GM18907 (cell line): Measurements from ENCODE around the gene C4A.
"Not testable (repeated sequence)": the region's sequence is repeated elsewhere in the genome, so short reads cannot be mapped to it uniquely, and the experiment has no call there.

Experiments used
- ATAC-seq: cut with Tn5 transposase; IDR thresholded peaks from one replicate; pipeline ENCODE4 v1.9.1; 2021; ENCODE audit warnings: mild to moderate bottlenecking, moderate library complexity; ENCODE audit not compliant: unreplicated experiment

The C4A gene

DNA sequence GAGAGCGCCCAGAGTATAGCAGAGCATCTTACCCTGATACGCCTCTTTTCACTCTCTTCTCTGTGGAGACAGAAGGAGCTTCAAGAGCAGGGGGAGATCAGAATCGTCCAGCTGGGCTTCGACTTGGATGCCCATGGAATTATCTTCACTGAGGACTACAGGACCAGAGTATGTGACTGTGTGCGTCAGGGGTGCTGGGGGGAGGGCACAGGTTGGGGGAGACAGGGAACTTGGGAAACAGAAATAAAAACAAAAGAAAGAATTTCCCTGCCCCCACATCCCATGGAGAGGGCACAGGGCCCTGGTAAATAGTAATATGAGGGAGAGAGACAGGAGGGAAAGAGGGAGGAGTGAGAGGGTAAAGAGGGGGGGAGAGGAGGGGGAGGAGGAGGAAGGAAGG lies 3.0 kb upstream of the C4A start:
- no peak for ATAC-seq

DNA sequence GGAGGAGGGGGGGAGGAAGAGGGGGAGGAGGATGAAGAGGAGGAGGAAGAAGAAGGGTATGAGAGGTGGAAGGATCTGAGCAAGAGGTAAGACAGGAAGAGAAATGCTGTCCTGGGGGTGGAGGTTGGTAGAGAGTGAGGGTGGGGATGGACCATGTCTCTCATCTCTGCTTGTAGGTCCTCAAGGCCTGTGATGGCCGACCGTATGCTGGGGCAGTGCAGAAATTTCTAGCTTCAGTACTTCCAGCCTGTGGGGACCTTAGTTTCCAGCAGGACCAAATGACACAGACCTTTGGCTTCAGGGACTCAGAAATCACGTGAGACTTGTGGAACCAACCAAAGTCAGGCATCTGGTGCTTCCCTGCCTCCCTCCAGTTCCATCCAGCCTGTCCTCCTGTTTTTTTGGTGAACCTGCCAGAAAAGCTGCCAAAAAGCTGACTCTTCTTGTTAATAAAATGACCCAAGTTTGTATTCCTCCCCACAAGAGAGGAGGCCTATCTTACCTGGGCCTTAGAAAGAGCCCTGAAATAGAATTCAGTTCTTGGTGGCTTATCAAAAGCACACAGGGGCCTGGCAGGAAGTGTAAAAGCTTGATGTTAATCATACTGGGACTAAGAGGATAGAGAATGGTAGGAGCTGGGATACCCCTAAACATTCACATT lies 2.5 kb upstream of the C4A start:
- ATAC-seq = no peak

DNA sequence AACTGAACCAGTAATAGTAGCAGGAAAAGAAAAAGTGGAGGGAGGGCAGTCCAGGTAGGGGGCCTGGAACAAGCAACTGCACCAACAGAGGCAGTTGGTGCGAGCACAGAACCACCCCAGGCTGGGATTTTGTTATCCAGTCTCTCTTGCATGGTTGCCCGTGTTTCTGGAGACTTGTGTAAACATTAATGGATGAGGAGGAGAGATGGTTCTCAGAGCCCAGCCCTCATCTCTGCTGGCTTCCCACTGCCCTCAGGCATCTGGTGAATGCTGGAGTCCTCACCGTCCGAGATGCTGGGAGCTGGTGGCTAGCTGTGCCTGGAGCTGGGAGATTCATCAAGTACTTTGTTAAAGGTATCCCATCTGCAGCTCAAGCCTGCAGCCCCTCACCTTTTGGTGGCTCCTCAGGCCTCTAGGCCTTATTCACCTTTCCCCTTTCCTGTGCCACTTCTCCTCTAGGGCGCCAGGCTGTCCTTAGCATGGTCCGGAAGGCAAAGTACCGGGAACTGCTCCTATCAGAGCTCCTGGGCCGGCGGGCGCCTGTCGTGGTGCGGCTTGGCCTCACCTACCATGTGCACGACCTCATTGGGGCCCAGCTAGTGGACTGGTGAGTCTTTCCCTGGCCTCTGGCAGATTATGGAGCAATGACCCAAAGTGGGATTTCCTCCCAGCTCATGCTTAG lies 1.5 kb upstream of the C4A start:
- not testable (repeated sequence) for ATAC-seq

DNA sequence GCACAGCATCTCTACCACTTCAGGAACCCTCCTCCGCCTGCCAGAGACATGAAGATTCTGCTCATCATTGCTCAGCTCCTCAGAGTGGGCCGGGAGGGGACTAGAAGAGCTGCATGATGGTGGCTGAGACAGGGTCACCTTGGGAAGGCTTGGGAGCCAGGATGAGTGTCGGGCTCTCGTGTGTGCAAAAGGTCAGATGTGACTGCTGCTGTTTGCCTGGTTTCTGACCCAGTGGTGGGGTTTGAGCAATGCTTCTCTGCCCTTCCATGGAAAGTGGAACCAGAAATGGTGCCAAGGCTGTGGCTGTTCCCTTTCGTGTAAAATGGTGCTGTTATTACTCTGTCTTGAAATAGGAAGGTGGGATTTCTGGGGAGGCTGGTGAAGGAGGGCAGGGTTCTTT lies 859 bp upstream of the C4A start:
- ATAC-seq = not testable (repeated sequence)

GRCh38 chr6:31989363-31989762 lies 7.5 kb downstream of the C4A start:
- ATAC-seq = not testable (repeated sequence)

- not testable (repeated sequence) for ATAC-seq
Observed at GRCh38 chr6:31994421-31994820, 12.6 kb downstream of the C4A start.

- not testable (repeated sequence) for ATAC-seq
Observed at GRCh38 chr6:31996385-31996784, 14.5 kb downstream of the C4A start.

DNA sequence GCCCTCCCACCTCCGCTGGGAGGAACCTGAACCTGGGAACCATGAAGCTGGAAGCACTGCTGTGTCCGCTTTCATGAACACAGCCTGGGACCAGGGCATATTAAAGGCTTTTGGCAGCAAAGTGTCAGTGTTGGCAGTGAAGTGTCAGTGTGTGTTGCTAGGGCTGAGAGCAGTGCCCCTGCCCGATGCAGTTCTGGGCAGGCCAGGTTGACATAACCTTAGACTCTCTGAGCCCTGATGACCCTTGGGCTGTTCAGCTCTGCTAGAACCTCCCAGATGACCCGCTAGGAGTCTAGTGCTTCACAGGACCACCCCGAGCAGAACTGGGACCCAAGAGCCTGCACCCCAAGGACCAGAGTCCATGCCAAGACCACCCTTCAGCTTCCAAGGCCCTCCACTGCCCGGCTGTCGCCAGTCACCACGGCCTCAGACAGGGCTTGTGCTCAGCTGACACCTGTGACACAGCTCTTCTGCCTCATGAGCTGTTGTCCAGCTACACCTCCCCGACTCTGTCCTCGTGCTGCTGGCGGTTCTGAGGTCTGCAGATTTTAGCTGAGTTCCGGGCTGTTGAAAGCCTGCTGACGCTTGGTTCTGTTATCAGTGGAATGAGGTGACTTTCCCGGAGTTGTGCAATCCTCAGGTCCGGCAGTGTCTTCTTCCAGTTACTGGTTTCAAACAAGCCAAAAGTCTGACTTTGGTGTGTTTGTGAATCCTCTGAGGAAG lies 20.9 kb downstream of the C4A start:
- ATAC-seq = not testable (repeated sequence)

DNA sequence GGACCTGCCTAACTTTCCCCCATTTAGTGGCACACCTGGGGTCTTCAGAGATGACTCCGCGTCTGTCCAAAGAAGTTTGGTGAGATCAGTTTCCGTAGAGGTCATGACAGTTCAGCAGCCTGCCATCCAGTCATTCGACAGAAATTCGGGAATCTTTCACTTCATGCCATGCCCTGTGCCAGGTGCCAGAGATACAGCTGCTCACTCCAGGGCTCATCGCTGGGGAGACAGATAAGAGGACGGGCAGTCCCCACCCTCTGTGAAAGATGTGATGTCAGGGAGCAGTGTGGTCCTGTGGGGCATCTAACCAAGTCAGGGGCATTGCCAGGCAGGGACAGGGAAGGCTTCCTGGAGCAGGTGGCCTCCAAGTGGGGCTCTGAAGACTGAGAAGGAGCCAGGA lies 21.4 kb downstream of the C4A start:
- not testable (repeated sequence) for ATAC-seq

- ATAC-seq = not testable (repeated sequence)
Observed at GRCh38 chr6:32004393-32004792, 22.5 kb downstream of the C4A start.

DNA sequence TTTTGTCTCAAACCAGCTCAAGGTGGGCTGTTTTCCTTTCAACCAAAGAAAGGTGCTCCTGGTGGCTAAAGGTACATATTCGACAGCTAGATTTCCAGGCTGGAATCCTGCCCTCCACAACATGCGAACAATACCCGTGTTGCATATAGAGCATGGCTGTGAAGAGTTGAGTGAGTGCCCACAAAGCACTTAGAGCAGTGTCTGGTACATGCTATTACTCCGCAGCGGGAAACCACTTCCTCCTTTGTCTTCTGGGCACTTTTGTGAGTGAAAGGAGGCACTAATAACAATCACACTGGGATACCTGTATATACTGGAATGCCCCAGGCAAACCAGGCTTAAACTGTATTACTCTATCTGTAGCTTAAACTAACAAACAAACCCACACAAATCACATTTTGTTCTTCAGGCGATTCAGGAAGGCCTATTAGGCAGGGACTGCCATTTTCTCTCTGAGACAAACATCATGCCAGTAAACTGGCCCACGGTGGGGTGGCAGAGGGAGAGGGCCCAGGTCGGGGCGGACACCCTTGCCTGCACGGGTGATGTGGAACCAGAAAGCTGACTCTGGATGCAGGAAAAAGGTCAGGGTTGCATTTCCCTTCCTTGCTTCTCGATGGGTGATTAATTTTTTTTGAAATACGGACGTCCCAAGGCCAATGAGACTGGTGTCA lies 23.1 kb downstream of the C4A start:
- not testable (repeated sequence) for ATAC-seq

DNA sequence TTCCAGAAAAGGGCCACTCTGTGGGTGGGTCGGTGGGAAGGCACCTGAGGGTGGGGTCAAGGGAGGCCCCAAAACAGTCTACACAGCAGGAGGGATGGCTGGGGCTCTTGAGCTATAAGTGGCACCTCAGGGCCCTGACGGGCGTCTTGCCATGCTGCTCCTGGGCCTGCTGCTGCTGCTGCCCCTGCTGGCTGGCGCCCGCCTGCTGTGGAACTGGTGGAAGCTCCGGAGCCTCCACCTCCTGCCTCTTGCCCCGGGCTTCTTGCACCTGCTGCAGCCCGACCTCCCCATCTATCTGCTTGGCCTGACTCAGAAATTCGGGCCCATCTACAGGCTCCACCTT lies 23.7 kb downstream of the C4A start:
- not testable (repeated sequence) for ATAC-seq

DNA sequence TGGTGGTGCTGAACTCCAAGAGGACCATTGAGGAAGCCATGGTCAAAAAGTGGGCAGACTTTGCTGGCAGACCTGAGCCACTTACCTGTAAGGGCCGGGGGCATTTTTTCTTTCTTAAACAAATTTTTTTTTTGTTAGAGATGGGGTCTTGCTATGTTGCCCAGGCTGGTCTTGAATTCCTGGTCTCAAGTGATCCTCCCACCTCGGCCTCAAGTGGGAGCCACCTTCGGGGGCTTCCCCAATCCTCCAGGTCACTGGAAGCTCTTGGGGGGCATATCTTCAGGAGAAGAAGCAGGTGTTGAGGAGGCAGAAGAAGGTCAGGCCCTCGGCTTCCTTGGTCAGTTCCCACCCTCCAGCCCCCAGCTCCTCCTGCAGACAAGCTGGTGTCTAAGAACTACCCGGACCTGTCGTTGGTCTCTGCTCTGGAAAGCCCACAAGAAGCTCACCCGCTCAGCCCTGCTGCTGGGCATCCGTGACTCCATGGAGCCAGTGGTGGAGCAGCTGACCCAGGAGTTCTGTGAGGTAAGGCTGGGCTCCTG lies 24.2 kb downstream of the C4A start:
- not testable (repeated sequence) for ATAC-seq

GRCh38 chr6:32007086-32007485 lies 25.2 kb downstream of the C4A start:
- not testable (repeated sequence) for ATAC-seq

GRCh38 chr6:32008037-32008436 lies 26.2 kb downstream of the C4A start:
- ATAC-seq = not testable (repeated sequence)

DNA sequence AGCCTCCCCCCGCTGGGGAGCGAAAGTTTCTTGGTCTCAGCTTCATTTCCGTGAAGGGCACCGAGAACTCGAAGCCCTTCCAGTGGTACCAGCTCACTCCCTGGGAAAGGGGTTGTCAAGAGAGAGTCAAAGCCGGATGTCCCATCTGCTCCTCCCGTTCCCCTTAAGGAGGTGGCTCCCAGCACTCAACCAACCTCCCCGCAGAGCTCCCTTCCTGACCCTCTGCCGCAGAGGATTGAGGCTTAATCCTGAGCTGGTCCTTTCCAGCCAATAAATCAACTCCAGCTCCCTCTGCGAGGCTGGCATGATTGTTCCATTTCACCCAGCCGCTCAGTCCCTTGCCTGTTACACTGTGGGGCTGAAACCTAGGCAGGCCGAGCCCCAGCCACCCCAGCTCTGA lies 26.8 kb downstream of the C4A start:
- ATAC-seq = not testable (repeated sequence)

DNA sequence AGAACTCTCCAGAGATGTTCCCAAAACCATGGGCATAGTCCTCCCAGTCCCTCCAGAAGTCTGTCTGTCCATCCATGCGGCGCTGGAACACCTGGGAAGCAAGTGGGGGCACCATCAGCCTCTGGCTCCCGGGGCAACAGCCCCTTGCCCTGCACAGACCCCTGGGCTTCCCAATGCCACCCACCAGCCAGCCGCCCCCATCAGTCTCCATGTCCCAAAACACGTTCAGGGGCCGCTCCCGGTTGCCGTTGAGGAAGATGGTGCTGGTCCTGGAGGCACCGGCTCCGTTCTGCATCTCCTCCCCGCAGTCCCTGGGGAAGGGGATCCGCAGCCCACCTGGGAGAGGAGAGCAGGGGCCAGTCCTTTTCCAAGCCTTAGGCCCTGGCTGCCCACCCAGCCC lies 27.7 kb downstream of the C4A start:
- ATAC-seq = not testable (repeated sequence)

DNA sequence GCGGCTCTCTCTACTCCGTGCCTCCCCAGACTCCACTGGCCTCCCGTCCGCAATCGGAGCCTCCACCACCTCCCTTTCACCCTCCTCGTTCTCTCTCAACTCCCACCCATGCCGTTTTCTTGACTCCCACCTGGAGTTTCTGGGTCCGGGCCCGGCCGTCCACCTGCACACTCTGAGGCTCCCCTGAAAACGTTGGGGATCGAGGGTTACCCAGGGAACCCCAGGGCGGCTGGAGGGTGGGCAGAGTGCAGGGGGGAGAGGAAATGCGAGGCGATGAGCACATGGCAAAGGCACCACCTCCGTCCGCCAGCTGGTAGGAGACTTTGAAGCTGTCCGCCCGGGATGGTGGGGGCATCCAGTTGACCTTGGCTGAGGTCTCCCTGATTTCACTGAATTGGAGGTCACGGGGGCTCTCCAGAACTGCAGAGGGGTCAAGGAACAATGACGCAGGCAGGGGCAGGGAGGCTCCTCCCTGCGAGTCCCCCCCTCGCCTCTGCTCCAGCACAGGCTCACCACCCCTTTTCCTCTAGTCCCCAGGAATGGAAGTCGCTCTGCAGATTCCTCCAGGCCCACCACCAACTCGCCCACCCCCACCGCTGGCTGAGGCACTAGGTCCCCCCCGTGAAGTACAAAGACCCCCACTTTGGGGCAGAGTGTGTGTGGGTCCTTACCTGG lies 29.1 kb downstream of the C4A start:
- ATAC-seq = not testable (repeated sequence)

- not testable (repeated sequence) for ATAC-seq
Observed at GRCh38 chr6:32012941-32013617, 31.2 kb downstream of the C4A start.

GRCh38 chr6:32013738-32014137 lies 31.9 kb downstream of the C4A start:
- ATAC-seq = not testable (repeated sequence)
